Panc1 (cell line): ENCODE data around the gene RAB7B. TPM values are rescaled to one million over a fixed set of nuclear protein-coding genes. Genes with fewer than 3 reads are reported as not detected.

Experiments used
- ATAC-seq: fragments of 200-7000 bp; cut with Tn5 transposase; 2 replicates; pipeline ENCODE4 v1.9.1; 2020; ENCODE audit warnings: mild to moderate bottlenecking, moderate library complexity
- BruUV-seq: library from RNA; stranded (reverse); fragments of 400-500 nt; replicated peaks from 2 replicates; lab custom pipeline; 2021; lab: Mats Ljungman, UMichigan
- CTCF ChIA-PET: fragments of 300-600 bp; sonication (Branson Sonifier 250); formaldehyde crosslinking; loops from one replicate; lab custom pipeline; 2022; ENCODE audit warnings: antibody characterized with exemption; lab: Charles Lee
- POLR2A ChIA-PET: fragments of 300-600 bp; sonication (Branson Sonifier 250); formaldehyde crosslinking; loops from one replicate; lab custom pipeline; 2022; ENCODE audit warnings: antibody characterized with exemption; lab: Charles Lee
- DNase-seq: peaks from one replicate; pipeline ENCODE4 v3.0.0-alpha.2; 2010; ENCODE audit warnings: low read depth, low spot score
- H3K27ac ChIP-seq: 2 replicates; pipeline ENCODE4 v1.5.1; 2011; ENCODE audit warnings: mild to moderate bottlenecking, low read length, inconsistent platforms
- H3K27me3 ChIP-seq: fragments of 200-500 bp; sonication (Bioruptor generic); 2 replicates; pipeline ENCODE4 v1.6.0; 2014; ENCODE audit warnings: low read length, inconsistent platforms; ENCODE audit not compliant: control insufficient read depth, insufficient read depth
- H3K36me3 ChIP-seq: fragments of 200-500 bp; sonication (Bioruptor generic); 2 replicates; pipeline ENCODE4 v1.5.1; 2014; ENCODE audit warnings: inconsistent platforms, mild to moderate bottlenecking, low read length, moderate library complexity; ENCODE audit not compliant: control insufficient read depth, insufficient read depth
- H3K4me1 ChIP-seq: 2 replicates; pipeline ENCODE4 v1.5.1; 2011; ENCODE audit warnings: inconsistent platforms, mild to moderate bottlenecking, low read length, moderate library complexity; ENCODE audit not compliant: control insufficient read depth, insufficient read depth
- H3K4me3 ChIP-seq, 2 experiments: 2 replicates each; pipeline ENCODE4 v1.5.1; 2011 to 2012; ENCODE audit warnings: low read depth in 2 of 2, low read length in 2 of 2, mild to moderate bottlenecking in 2 of 2, inconsistent platforms in 1 of 2, moderate library complexity in 1 of 2
- H3K9me3 ChIP-seq: fragments of 200-500 bp; sonication (Bioruptor generic); 2 replicates; pipeline ENCODE4 v1.5.1; 2014; ENCODE audit warnings: low read depth, mild to moderate bottlenecking, inconsistent platforms, low read length, moderate library complexity; ENCODE audit not compliant: control insufficient read depth, insufficient read depth
- POLR2AphosphoS5 ChIP-seq: IDR thresholded peaks from 2 replicates; pipeline ENCODE4 v1.6.1; 2012; ENCODE audit warnings: mild to moderate bottlenecking, low read depth, low read length, moderate library complexity
- SIN3A ChIP-seq: IDR thresholded peaks from 2 replicates; pipeline ENCODE4 v1.6.1; 2012; ENCODE audit warnings: low read depth, mild to moderate bottlenecking, low read length, moderate library complexity, borderline replicate concordance; ENCODE audit not compliant: insufficient read depth
- TCF7L2 ChIP-seq: IDR thresholded peaks from 2 replicates; pipeline ENCODE4 v1.6.1; 2011; ENCODE audit warnings: mild to moderate bottlenecking, low read depth, low read length, inconsistent platforms
- in situ Hi-C: cut with HindIII; loops from 2 replicates; pipeline ENCODE4 v1.10.0; 2016; ENCODE audit warnings: low sequenced_read_pairs, low pct_unique_long_range_greater_than_20kb
- intact Hi-C: fragments of 100-400 bp; cut with micrococcal nuclease; formaldehyde crosslinking; loops from one replicate; pipeline ENCODE4 v1.10.0; 2022; ENCODE audit not compliant: unreplicated experiment
- total RNA-seq: library from RNA; stranded (reverse); gene quantifications from one replicate; pipeline ENCODE4 v1.2.1, GENCODE V29; 2021; ENCODE audit not compliant: unreplicated experiment
- TF ChIP-seq, protein P1 (sequence below), 2 experiments: IDR thresholded peaks; 2 replicates each; pipeline ENCODE4 v1.6.1; 2011 to 2012; ENCODE audit warnings: low read depth in 2 of 2, control low read depth in 1 of 2, low read length in 1 of 2, mild to moderate bottlenecking in 1 of 2, moderate library complexity in 1 of 2; ENCODE audit not compliant: insufficient read depth in 1 of 2
- TF ChIP-seq, protein P2 (sequence below): fragments of 450-650 bp; IDR thresholded peaks from 2 replicates; pipeline ENCODE4 v1.5.1; 2017; ENCODE audit warnings: mild to moderate bottlenecking

Gene RAB7B
- total RNA-seq, 1 experiment from 2014 or later: 0.05 TPM

DNA sequence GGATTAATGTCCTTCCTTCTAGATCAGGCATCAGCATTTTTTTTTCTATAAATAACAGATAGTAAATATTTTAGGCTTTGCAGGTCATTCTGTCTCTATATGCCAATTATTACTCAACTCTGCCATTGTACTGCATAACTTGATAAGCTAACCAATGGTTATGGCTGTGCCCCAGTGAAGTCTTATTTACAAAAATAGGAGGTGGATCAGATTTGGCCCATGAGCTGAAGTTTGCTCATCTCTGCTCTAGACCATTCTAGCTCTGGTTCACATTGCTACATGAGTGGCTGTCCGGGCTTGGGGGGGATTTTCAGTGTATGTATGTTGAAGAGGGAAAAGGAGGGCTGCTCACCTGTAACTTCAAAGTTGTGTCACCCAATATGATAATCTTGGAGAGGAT is 10.1 kb downstream of the RAB7B start:
- no peak for DNase-seq
- Histone ChIP-seq H3K27ac (no peak overlapping the region), H3K4me3 (no peak overlapping the region), H3K27me3 (peaks cover 2% of the 10 kb centered on the region), H3K36me3 (no peaks in the 10 kb centered on the region), H3K4me1 (no peaks in the 10 kb centered on the region), H3K9me3 (no peaks in the 10 kb centered on the region)
- no peak for ATAC-seq
- intact Hi-C loops (no loop called here), in situ Hi-C loops (no loop called here)
- ChIA-PET POLR2A (no interaction called here), CTCF (no interaction called here)
- BruUV-seq: no TSS peak
- TF ChIP-seq TCF7L2 (no peak), POLR2AphosphoS5 (no peak), SIN3A (no peak)
- TF ChIP-seq, protein P1, sequence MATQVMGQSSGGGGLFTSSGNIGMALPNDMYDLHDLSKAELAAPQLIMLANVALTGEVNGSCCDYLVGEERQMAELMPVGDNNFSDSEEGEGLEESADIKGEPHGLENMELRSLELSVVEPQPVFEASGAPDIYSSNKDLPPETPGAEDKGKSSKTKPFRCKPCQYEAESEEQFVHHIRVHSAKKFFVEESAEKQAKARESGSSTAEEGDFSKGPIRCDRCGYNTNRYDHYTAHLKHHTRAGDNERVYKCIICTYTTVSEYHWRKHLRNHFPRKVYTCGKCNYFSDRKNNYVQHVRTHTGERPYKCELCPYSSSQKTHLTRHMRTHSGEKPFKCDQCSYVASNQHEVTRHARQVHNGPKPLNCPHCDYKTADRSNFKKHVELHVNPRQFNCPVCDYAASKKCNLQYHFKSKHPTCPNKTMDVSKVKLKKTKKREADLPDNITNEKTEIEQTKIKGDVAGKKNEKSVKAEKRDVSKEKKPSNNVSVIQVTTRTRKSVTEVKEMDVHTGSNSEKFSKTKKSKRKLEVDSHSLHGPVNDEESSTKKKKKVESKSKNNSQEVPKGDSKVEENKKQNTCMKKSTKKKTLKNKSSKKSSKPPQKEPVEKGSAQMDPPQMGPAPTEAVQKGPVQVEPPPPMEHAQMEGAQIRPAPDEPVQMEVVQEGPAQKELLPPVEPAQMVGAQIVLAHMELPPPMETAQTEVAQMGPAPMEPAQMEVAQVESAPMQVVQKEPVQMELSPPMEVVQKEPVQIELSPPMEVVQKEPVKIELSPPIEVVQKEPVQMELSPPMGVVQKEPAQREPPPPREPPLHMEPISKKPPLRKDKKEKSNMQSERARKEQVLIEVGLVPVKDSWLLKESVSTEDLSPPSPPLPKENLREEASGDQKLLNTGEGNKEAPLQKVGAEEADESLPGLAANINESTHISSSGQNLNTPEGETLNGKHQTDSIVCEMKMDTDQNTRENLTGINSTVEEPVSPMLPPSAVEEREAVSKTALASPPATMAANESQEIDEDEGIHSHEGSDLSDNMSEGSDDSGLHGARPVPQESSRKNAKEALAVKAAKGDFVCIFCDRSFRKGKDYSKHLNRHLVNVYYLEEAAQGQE (IDR thresholded peaks at IDR 0.05; ENCODE audit: insufficient read depth in 1 of 2, low read depth in 2 of 2, low read length in 1 of 2): no peak
- TF ChIP-seq, protein P2, sequence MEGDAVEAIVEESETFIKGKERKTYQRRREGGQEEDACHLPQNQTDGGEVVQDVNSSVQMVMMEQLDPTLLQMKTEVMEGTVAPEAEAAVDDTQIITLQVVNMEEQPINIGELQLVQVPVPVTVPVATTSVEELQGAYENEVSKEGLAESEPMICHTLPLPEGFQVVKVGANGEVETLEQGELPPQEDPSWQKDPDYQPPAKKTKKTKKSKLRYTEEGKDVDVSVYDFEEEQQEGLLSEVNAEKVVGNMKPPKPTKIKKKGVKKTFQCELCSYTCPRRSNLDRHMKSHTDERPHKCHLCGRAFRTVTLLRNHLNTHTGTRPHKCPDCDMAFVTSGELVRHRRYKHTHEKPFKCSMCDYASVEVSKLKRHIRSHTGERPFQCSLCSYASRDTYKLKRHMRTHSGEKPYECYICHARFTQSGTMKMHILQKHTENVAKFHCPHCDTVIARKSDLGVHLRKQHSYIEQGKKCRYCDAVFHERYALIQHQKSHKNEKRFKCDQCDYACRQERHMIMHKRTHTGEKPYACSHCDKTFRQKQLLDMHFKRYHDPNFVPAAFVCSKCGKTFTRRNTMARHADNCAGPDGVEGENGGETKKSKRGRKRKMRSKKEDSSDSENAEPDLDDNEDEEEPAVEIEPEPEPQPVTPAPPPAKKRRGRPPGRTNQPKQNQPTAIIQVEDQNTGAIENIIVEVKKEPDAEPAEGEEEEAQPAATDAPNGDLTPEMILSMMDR: no peak

DNA sequence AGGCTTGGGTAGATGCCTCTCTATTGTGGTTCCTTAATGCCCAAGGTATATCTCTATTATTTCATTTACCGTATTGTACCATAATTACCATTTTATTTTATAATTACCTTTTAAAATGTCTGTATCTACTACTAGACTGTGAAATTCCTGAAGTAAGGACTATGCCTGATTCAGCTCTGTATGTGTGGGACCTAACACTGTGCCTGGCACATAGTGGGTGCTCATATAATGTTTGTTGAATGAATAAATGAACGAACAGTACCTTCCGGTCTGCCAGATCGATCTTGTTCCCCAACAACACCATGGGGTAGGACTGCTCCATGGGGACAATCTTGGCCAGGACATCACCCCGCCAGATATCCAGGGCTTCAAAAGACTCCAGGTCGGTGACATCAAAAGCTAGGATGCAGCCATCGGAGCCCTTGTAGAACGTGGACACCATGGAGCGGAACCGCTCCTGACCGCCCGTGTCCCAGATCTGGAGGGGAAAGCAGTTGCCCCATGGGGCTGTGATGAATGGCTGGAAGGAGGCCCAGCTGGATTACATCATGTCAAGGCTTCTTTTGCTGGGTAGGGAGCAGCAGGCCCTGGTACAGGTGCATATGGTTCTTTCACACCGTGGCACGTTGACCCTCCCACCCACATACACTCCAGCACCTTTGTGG is 10.8 kb downstream of the RAB7B start:
- Histone ChIP-seq H3K36me3 (no peaks in the 10 kb centered on the region), H3K4me3 (no peak overlapping the region), H3K27me3 (peaks cover 2% of the 10 kb centered on the region), H3K27ac (no peak overlapping the region), H3K9me3 (no peaks in the 10 kb centered on the region), H3K4me1 (no peaks in the 10 kb centered on the region)
- intact Hi-C loops (no loop called here), in situ Hi-C loops (no loop called here)
- ATAC-seq (no peak), DNase-seq (no peak)
- CTCF ChIA-PET: no interaction called here
- TF ChIP-seq, protein P1 (IDR thresholded peaks at IDR 0.05; ENCODE audit: insufficient read depth in 1 of 2, low read depth in 2 of 2, low read length in 1 of 2): no peak
- TF ChIP-seq TCF7L2: no peak
- TF ChIP-seq POLR2AphosphoS5: no peak
- TF ChIP-seq, protein P2: no peak
- no peak for TF ChIP-seq SIN3A
- no TSS peak for BruUV-seq
- POLR2A ChIA-PET: no interaction called here
